ENCODE results near the gene MED17.

GRCh38 chr11:93842034-93842433, 58.0 kb downstream of the MED17 start:
- TF ChIP-seq CTCF (IDR thresholded peaks at IDR 0.05 in 8 of 11, conservative IDR thresholded peaks at IDR 0.05 in 3 of 11) (no peak), POLR2A (IDR thresholded peaks at IDR 0.05) (no peak)
